GM18507 (cell line): ENCODE results near the gene ADGRB2.

Experiments
- DNase-seq: peaks from one replicate; pipeline ENCODE4 v3.0.0; 2011; ENCODE audit warnings: low read depth; ENCODE audit not compliant: insufficient read length; ENCODE audit errors: extremely low spot score
- FAIRE-seq: peaks from 2 replicates; lab custom pipeline; 2011; peaks lifted over from hg19 to GRCh38; lab: Jason Lieb, UNC

ADGRB2 gene

DNA sequence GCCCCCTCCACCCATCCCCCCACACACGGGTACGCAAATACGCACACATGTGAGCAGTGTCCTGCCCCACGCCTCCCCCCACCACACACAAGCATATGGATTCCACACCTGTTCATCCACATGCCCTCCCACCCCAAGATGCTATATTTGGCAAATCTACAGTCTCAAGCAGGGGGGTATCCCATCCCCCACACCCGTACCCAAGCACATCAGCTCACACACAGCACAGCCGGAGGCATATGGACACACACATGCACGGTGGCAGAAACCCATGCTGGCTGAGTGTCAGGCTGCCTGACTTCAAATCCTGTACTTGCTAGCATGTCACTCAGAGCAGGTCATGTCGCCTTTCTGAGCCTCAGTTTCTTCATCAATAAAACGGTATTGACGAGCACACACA, 70.9 kb downstream of the ADGRB2 start:
- DNase-seq (no peak), FAIRE-seq (no peak)

DNA sequence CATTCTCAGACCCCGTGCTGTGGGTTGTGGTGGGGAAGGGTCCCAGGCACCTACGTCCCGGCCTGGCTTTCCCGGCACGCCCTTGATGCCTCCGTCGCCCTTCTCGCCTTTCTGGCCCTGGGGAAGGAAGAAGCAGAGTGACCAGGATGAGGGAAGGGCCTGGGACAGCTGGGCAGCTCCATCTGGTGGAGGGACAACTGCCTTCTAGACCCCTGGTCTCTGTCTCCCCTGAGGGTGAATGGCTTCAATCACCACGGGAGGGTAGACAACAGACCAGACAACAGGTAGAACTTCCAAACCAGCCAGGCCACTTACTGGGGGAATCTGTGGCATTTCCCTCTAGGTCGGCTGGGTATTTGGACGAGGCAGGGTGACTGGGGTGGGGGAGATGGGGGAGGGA, 72.2 kb downstream of the ADGRB2 start:
- DNase-seq (no peak), FAIRE-seq (no peak)

- FAIRE-seq (no peak), DNase-seq (no peak)
Observed at GRCh38 chr1:31691446-31691845, 72.7 kb downstream of the ADGRB2 start.

DNA sequence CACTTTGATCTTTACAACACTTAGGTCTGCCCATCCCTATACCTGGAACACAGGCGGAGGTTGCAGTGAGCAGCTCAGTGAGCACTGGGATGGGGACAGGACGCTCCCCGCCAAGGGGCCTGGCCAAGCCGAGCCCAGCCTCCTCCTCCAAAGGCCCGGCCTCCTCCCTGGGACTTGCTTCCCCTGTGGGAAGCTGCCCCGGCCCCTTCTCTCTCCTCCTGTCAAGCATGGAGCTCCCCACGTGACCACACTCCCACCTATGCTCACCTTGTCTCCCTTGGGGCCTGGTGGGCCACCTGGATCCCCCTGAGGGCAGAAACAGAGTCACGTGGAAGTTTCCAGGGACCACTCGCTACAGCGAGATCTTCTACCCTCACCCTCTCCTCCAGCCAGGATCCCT, 73.2 kb downstream of the ADGRB2 start:
- FAIRE-seq = no peak
- DNase-seq = no peak

GRCh38 chr1:31689854-31690253, 74.3 kb downstream of the ADGRB2 start:
- FAIRE-seq (no peak), DNase-seq (no peak)

GRCh38 chr1:31689379-31689778, 74.8 kb downstream of the ADGRB2 start:
- DNase-seq (no peak), FAIRE-seq (no peak)

DNA sequence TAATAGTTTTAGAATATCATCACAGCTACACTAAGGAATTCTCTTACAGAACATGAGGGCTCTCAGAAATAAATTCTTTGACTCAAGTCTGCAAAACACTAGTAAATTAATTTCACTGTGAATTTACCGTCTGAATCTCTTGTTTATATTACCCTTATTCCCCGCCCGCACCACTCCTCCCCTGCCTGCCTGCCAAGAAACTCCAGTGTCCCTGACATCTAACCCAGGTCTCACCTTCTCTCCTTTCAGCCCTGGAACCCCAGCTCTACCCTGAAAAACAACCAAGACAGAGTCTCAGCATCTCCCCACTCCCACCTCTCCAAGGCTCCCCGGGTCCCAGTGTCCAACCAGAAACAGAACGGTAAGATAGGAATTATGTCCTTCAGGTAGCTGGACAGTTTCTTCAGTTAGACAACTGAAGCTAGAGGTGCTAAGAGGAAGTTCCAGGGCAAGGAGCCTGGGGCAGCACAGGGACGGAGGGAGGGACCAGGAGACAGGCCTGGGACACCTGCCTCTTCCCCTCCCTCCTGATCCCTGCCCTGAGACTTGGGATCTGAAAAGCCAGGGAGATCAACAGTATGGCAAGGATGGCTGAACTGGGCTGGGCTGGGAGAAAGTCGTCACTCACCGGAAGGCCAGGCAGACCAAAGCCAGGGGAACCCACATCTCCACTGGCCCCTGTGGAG, 75.8 kb downstream of the ADGRB2 start:
- DNase-seq (no peak), FAIRE-seq (no peak)

GRCh38 chr1:31687601-31688000, 76.5 kb downstream of the ADGRB2 start:
- FAIRE-seq (no peak), DNase-seq (no peak)

DNA sequence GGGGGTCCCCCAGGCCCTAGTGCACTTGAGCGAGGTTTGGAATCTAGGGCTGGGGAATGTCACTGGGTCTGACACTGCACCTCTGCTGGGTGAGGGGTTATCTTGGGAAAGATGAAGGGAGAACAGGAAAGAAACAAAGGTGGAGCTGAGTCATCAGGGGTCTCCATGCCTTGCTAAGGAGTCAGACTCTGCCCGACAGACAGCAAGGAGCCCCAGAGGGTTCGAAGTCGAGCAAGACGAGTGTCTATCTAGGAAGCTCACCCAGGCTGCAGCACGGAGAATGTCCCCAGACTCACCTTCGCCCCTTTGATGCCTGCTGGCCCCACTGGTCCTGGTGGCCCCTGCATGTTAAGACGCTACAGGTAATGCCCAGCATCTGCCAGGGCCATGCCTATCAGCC, 78.3 kb downstream of the ADGRB2 start:
- DNase-seq = no peak
- FAIRE-seq = no peak

GRCh38 chr1:31683997-31684396, 80.1 kb downstream of the ADGRB2 start:
- DNase-seq (no peak), FAIRE-seq (no peak)

GRCh38 chr1:31681415-31681814, 82.7 kb downstream of the ADGRB2 start:
- DNase-seq = no peak
- no peak for FAIRE-seq

GRCh38 chr1:31679676-31680230, 84.4 kb downstream of the ADGRB2 start:
- FAIRE-seq (no peak), DNase-seq (no peak)

DNA sequence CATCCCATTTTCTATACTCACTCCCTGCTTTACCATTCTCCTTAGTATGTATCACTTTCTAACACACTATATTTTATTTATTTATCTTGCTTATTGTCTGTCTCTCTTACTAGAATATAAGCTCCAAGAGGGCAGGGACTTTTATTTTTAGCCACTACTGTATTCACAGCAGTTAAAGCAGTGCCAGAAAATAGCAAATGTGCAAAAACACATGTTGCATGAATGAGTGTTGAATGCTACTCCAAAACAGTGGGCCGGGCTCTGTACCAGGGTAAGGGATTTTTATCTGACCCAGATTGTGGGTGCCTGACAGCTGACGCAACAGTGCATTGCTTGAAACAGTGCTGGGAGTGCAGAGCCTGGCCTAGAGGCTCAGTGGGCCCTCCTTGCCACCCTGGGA, 85.0 kb downstream of the ADGRB2 start:
- no peak for FAIRE-seq
- DNase-seq = no peak

DNA sequence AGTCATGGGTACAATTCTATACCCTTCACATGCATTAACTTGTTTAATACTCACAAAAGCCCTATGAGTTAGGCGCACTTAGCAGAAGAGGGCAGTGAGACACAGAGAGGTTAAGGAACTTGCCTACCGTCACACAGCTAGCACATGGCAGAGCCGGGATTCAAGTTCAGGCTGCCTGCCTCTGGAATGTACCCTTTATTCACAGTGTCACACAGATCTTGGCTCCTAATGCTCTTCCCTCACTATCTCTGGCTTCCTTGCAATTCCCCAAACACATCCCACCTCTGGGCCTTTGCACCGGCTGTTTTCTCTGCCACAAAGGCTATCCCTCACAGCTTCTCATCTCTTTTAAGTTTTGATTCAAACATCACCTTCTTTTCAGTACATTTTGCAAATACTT, 85.5 kb downstream of the ADGRB2 start:
- DNase-seq = no peak
- no peak for FAIRE-seq

DNA sequence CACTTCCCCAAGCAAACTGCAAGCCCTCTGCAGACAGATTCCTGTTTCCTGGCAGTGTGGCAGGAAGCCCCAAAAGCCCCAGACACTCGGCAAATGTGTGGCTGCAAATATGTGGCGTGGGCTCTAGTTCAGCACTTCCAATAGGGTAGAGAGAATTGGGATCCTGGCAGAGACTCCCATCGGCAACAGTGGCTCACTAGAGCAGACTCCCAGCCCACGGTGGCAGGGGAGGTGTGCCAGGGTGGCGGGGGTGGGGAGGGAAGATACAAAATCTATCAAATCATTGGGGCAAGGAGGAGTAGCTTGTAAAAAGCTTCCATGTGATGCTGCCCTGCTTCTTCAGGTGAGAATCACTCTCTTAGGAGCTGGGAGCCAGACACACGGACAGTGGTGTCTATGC, 86.2 kb downstream of the ADGRB2 start:
- DNase-seq (no peak), FAIRE-seq (no peak)

GRCh38 chr1:31677401-31677800, 86.7 kb downstream of the ADGRB2 start:
- FAIRE-seq (no peak), DNase-seq (no peak)
